Ascending aorta (tissue), 2 donors: ENCODE measurements around the gene ACTR2. TPM values are rescaled to one million over a fixed set of nuclear protein-coding genes. Genes with fewer than 3 reads are reported as not detected.

Source experiments
- DNase-seq, 2 donors: peaks; one replicate each; pipeline ENCODE4 v3.0.0-alpha.2; 2019; ENCODE audit warnings: low spot score in 2 of 2
- H3K27ac ChIP-seq, 2 donors: fragments of 200-600 bp; sonication (generic); one replicate each; pipeline ENCODE4 v1.5.1; 2016 to 2017; ENCODE audit warnings: mild to moderate bottlenecking in 1 of 2
- H3K27me3 ChIP-seq: fragments of 200-600 bp; sonication (generic); one replicate; pipeline ENCODE4 v1.5.1; 2017
- H3K36me3 ChIP-seq, 2 donors: fragments of 200-600 bp; sonication (generic); one replicate each; pipeline ENCODE4 v1.5.1; 2016
- H3K4me1 ChIP-seq, 2 donors: fragments of 200-600 bp; sonication (generic); one replicate each; pipeline ENCODE4 v1.5.1; 2016 to 2017; ENCODE audit warnings: mild to moderate bottlenecking in 1 of 2
- H3K4me3 ChIP-seq, 2 donors: fragments of 200-600 bp; sonication (generic); one replicate each; pipeline ENCODE4 v1.5.1; 2016 to 2017; ENCODE audit warnings: mild to moderate bottlenecking in 1 of 2
- H3K9me3 ChIP-seq, 2 donors: fragments of 200-600 bp; sonication (generic); one replicate each; pipeline ENCODE4 v1.5.1; 2016
- intact Hi-C: fragments of 100-400 bp; cut with DNase I; formaldehyde crosslinking; loops from one replicate; pipeline ENCODE4 v1.15.1; 2023
- total RNA-seq: library from RNA; depleted of rRNA; stranded (reverse); fragments of >200 nt; gene quantifications from one replicate; pipeline ENCODE4 v1.1.0, GENCODE V29; 2016
- TF ChIP-seq, protein P1 (sequence below), 3 experiments: fragments of 200-600 bp in 2 of 3; fragments of 450-650 bp in 1 of 3; sonication (generic) in 2 of 3; IDR thresholded peaks; one replicate each; pipeline ENCODE4 v1.5.1; 2016 to 2019; ENCODE audit warnings: antibody characterized with exemption in 3 of 3, mild to moderate bottlenecking in 1 of 3, moderate library complexity in 1 of 3

The ACTR2 gene
- total RNA-seq, 1 donor from 2014 or later = 78.0 TPM

DNA sequence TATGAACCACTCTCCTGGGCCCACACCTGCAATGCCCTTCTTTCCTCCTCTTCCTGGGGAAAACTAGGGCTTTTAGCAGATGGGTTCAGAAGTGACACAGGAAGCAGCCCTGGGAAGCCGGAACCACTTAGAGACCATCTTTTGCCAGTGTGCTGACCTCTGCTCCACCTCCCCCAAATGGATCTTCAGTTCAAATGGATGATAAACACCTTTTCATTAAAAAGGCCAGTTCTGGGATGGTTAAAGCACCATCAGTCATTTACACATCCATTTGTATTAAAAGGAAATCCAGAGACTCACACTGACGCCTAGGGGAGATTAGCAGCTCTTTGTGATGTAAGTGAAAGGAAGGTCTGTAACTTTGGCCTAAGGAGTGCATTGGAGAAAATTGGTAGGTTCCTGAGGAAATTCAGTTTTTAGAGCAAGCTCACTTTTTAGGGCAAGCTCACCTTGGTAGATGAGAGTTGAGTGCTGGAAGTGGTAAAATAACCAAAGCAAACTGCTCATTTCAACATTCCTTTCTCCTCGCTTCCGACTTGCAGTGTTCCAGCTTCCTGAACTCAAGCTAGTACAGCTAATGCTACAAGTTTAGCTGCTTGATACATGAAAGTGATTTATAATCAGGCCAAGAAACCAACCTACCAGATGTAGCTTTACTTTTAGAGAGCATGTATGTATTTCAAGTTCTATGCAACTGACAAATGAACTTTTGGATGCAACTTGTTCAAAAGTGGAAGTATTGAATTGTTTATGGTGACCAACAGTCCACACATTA, 47.7 kb downstream of the ACTR2 start:
- TF ChIP-seq, protein P1, sequence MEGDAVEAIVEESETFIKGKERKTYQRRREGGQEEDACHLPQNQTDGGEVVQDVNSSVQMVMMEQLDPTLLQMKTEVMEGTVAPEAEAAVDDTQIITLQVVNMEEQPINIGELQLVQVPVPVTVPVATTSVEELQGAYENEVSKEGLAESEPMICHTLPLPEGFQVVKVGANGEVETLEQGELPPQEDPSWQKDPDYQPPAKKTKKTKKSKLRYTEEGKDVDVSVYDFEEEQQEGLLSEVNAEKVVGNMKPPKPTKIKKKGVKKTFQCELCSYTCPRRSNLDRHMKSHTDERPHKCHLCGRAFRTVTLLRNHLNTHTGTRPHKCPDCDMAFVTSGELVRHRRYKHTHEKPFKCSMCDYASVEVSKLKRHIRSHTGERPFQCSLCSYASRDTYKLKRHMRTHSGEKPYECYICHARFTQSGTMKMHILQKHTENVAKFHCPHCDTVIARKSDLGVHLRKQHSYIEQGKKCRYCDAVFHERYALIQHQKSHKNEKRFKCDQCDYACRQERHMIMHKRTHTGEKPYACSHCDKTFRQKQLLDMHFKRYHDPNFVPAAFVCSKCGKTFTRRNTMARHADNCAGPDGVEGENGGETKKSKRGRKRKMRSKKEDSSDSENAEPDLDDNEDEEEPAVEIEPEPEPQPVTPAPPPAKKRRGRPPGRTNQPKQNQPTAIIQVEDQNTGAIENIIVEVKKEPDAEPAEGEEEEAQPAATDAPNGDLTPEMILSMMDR (IDR thresholded peaks at IDR 0.05) = no peak
- no peak for DNase-seq
- Histone ChIP-seq H3K4me1 (no peaks in the 10 kb centered on the region), H3K36me3 (peaks cover 18 to 22% of the 10 kb centered on the region in 2 donors), H3K27me3 (no peaks in the 10 kb centered on the region), H3K27ac (no peak overlapping the region), H3K4me3 (no peak overlapping the region), H3K9me3 (no peaks in the 10 kb centered on the region)
- intact Hi-C loops = no loop called here

DNA sequence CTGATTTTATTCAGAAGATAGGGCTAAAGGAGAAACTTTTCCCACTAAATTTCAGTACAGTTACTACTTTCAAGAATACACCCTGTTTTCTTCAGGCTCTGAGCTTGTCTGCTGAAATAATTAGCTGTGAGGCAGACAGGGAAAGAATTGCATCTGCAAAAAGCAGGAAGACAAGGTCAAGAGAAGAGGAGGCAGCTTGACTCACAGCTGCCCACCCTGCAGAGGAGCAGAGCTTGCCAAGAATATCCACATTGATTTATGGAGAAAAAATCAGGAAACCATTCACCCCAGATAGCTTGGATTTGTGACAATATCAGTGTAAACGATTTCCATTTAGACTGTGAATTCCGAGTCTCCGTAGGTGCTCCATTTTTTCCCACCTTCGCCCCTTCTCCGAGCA, 49.0 kb downstream of the ACTR2 start:
- TF ChIP-seq, protein P1 (IDR thresholded peaks at IDR 0.05) = no peak
- H3K4me1 ChIP-seq = no peaks in the 10 kb centered on the region
- DNase-seq = no peak
- intact Hi-C loops = no loop called here
- no peak overlapping the region for H3K4me3 ChIP-seq
- peaks cover 15 to 17% of the 10 kb centered on the region in 2 donors for H3K36me3 ChIP-seq
- no peak overlapping the region for H3K27ac ChIP-seq
- H3K27me3 ChIP-seq = no peaks in the 10 kb centered on the region
- no peaks in the 10 kb centered on the region for H3K9me3 ChIP-seq

DNA sequence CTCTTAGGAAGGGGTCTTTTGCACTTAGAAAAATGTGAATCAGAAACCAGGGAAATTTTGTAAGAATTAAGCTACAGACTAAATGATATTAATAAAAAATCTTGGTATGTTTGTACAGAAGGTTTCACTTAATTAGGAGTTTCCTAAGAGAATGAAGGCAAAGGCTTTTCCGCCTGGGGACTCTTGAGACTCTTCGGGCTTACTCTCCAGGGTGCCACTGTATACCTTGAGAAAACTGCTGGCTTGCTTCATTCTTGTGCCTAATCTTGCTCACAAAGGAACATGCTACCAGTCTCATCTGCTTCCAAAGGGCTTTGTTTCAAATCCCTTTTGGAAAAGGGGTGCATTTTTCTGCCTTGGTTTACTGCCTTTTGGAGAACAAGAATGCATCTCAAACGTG, 49.5 kb downstream of the ACTR2 start:
- no peaks in the 10 kb centered on the region for H3K9me3 ChIP-seq
- H3K27me3 ChIP-seq = no peaks in the 10 kb centered on the region
- no peaks in the 10 kb centered on the region for H3K4me1 ChIP-seq
- intact Hi-C loops = no loop called here
- H3K36me3 ChIP-seq = peaks cover 10 to 12% of the 10 kb centered on the region in 2 donors
- DNase-seq = no peak
- H3K4me3 ChIP-seq = no peak overlapping the region
- no peak overlapping the region for H3K27ac ChIP-seq
- TF ChIP-seq, protein P1 (IDR thresholded peaks at IDR 0.05) = no peak

DNA sequence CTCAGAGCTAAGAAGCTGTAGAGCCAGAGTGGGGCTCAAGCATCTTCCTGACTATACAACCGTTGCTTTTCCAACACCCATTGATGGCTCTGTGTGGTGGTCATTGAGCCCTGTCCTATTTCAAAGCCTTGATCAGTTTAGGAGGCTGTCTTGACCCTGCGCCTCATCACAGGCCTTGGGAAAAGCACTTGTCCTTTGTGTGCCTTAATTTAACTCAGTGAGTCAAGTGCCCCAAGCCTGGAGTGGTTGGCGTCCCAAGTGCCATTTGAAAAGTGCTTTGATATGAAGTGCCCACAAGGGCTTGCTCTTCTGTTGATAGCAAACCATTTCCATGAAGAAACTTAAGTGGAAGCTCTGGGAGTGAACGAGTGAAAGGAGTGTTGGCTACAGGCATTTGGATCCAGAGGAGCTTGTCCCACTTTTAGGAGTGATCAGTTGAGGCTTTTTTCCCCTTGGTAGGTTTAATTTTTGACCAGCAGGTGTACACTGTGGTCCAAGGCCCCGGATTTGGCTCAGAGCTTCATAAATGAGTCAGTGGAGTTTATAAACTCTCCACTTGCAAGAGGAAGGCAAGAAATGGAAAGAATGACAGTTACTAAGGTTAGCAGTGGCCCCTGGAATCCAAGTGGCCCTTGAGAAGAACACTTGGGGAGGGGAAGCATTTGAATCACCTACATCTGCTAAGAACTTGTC, 50.3 kb downstream of the ACTR2 start:
- Histone ChIP-seq H3K27ac (no peak overlapping the region), H3K4me3 (no peak overlapping the region), H3K9me3 (no peaks in the 10 kb centered on the region), H3K27me3 (no peaks in the 10 kb centered on the region), H3K36me3 (peaks cover 4% of the 10 kb centered on the region in 2 donors), H3K4me1 (no peaks in the 10 kb centered on the region)
- DNase-seq = no peak
- intact Hi-C loops = no loop called here
- TF ChIP-seq, protein P1 (IDR thresholded peaks at IDR 0.05) = no peak

DNA sequence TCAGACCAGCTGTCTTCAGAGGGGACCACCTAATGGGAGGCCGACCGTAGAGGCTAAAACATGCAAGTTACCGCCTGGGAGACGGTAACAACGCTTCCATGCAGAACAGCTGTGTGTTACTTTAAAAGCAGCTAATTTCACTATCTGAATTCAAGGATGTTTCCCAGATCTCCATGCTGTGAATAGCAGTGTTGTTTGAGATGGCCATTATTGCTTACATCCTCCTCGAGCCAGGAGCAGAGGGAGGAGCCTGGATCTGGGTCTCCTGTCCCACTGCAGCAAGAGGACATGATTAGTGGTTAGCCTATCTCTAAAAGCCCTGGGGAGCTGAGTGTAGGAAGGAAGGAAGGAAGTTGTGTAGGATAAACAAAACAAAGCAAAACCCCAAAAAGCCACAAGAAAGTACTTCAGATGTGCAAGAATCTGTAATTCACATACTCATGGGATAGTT, 50.9 kb downstream of the ACTR2 start:
- no peak for DNase-seq
- TF ChIP-seq, protein P1 (IDR thresholded peaks at IDR 0.05) = no peak
- intact Hi-C loops = no loop called here

More for the DNA sequence above, 50.9 kb downstream of the ACTR2 start:
- H3K27me3 ChIP-seq = no peaks in the 10 kb centered on the region
- H3K4me1 ChIP-seq = no peaks in the 10 kb centered on the region
- H3K36me3 ChIP-seq = no peaks in the 10 kb centered on the region
- H3K9me3 ChIP-seq = no peaks in the 10 kb centered on the region
- H3K27ac ChIP-seq = no peak overlapping the region
- H3K4me3 ChIP-seq = no peak overlapping the region
